Lower lobe of right lung (tissue), 2 donors: Measurements from ENCODE around the gene STK11IP. TPM values are rescaled to one million over a fixed set of nuclear protein-coding genes. Genes with fewer than 3 reads are reported as not detected.

Experiments used
- ATAC-seq, 2 donors: fragments of 200-7000 bp; cut with Tn5 transposase; one replicate each; pipeline ENCODE4 v1.9.1; 2020 to 2022; ENCODE audit warnings: mild to moderate bottlenecking in 2 of 2, moderate library complexity in 2 of 2
- DNase-seq: peaks from one replicate; pipeline ENCODE4 v3.0.0-alpha.2; 2020
- H3K27ac ChIP-seq: fragments of 200-600 bp; one replicate; pipeline ENCODE4 v1.8.0; 2022
- H3K27me3 ChIP-seq: fragments of 200-600 bp; one replicate; pipeline ENCODE4 v1.8.0; 2022; ENCODE audit warnings: low read depth
- H3K36me3 ChIP-seq: fragments of 200-600 bp; one replicate; pipeline ENCODE4 v1.8.0; 2022; ENCODE audit warnings: mild to moderate bottlenecking
- H3K4me1 ChIP-seq: fragments of 200-600 bp; one replicate; pipeline ENCODE4 v1.8.0; 2022
- H3K4me3 ChIP-seq: fragments of 200-600 bp; one replicate; pipeline ENCODE4 v1.8.0; 2022; ENCODE audit warnings: mild to moderate bottlenecking
- H3K9me3 ChIP-seq: fragments of 200-600 bp; one replicate; pipeline ENCODE4 v1.8.0; 2022
- intact Hi-C: fragments of 100-400 bp; cut with DNase I; formaldehyde crosslinking; loops from one replicate; pipeline ENCODE4 v1.11.0; 2022
- total RNA-seq: library from RNA; stranded (reverse); fragmentation: NEBNext Ultra II Directional; extraction: Animal tissue kit (Norgen Biotek cat#: 25700); gene quantifications from one replicate; pipeline ENCODE4 v1.2.1, GENCODE V29; 2021
- TF ChIP-seq, protein P1 (sequence below): fragments of 200-600 bp; IDR thresholded peaks from one replicate; pipeline ENCODE4 v1.8.0; 2022; ENCODE audit warnings: antibody characterized with exemption, mild to moderate bottlenecking
- donor health status: DM: no; HTN: yes; CAD: no; lungs with severe emphysema.

The STK11IP gene
- total RNA-seq, 1 donor from 2014 or later = 31.8 TPM

DNA sequence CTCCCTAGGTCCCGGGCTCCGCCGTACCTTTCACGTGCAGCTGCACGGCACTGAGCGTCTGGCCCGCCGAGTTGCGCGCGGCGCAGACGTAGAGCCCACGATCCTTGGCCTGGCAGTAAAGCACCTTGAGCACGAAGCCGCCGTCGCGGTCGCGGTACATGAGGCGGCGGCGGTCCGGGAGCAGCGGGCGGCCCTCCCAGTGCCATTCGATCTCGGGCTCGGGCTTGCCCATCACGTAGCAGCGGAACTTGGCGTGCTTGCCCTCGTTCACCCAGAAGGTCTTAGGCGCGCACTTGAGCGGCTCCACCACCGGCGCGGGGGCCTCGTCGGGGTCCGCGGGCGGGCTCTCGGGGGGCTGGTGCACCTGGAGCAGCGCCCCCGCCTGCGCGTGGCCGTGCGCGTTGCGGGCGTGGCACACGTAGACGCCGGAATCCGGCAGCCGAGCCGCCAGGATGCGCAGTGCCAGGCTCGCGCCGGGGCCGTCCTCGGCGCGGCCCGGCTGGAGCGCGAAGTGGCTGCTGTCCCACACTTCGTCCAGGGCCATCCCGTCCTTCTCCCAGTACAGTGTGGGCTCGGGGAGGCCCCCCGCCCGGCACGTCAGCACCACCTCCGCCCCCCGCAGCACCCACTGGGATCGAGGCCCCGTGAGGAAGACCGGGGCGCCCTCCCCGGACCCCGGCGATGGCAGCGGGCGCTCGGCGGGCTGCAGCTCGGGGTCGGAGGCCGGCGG is 27.3 kb upstream of the STK11IP start:
- Histone ChIP-seq H3K27ac (peak overlapping the region; percentile 73), H3K36me3 (peaks cover 15% of the 10 kb centered on the region), H3K4me1 (peaks cover 11% of the 10 kb centered on the region), H3K27me3 (peaks cover 14% of the 10 kb centered on the region), H3K4me3 (peak overlapping the region; percentile 66), H3K9me3 (no peaks in the 10 kb centered on the region)
- ATAC-seq = peak; percentile 58 to 65
- TF ChIP-seq, protein P1, sequence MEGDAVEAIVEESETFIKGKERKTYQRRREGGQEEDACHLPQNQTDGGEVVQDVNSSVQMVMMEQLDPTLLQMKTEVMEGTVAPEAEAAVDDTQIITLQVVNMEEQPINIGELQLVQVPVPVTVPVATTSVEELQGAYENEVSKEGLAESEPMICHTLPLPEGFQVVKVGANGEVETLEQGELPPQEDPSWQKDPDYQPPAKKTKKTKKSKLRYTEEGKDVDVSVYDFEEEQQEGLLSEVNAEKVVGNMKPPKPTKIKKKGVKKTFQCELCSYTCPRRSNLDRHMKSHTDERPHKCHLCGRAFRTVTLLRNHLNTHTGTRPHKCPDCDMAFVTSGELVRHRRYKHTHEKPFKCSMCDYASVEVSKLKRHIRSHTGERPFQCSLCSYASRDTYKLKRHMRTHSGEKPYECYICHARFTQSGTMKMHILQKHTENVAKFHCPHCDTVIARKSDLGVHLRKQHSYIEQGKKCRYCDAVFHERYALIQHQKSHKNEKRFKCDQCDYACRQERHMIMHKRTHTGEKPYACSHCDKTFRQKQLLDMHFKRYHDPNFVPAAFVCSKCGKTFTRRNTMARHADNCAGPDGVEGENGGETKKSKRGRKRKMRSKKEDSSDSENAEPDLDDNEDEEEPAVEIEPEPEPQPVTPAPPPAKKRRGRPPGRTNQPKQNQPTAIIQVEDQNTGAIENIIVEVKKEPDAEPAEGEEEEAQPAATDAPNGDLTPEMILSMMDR = no peak
- intact Hi-C loops = no loop called here
- DNase-seq = no peak

DNA sequence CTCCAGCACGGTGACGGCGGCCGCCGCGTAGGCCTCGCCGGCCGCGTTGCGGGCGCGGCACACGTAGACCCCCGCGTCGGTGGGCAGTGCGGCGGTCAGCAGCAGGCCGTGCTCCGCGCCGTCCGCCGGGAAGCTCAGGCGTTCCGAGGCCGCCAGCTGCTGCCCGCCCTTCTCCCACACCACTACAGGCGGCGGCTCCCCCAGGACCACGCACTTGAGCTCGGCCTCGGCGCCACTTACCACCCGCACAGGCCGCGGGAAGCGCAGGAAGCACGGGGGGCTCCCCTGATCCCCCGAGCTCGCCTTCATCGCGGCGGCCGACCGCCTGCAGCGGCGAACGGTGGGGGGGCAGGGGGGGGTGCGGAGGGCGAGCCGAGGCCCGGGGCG is 26.7 kb upstream of the STK11IP start:
- Histone ChIP-seq H3K27ac (peak overlapping the region; percentile 73), H3K36me3 (peaks cover 11% of the 10 kb centered on the region), H3K4me3 (peak overlapping the region; percentile 66), H3K9me3 (no peaks in the 10 kb centered on the region), H3K4me1 (peaks cover 11% of the 10 kb centered on the region), H3K27me3 (peaks cover 14% of the 10 kb centered on the region)
- peak; percentile 19 to 51 for ATAC-seq
- TF ChIP-seq, protein P1 = no peak
- intact Hi-C loops = no loop called here
- no peak for DNase-seq

DNA sequence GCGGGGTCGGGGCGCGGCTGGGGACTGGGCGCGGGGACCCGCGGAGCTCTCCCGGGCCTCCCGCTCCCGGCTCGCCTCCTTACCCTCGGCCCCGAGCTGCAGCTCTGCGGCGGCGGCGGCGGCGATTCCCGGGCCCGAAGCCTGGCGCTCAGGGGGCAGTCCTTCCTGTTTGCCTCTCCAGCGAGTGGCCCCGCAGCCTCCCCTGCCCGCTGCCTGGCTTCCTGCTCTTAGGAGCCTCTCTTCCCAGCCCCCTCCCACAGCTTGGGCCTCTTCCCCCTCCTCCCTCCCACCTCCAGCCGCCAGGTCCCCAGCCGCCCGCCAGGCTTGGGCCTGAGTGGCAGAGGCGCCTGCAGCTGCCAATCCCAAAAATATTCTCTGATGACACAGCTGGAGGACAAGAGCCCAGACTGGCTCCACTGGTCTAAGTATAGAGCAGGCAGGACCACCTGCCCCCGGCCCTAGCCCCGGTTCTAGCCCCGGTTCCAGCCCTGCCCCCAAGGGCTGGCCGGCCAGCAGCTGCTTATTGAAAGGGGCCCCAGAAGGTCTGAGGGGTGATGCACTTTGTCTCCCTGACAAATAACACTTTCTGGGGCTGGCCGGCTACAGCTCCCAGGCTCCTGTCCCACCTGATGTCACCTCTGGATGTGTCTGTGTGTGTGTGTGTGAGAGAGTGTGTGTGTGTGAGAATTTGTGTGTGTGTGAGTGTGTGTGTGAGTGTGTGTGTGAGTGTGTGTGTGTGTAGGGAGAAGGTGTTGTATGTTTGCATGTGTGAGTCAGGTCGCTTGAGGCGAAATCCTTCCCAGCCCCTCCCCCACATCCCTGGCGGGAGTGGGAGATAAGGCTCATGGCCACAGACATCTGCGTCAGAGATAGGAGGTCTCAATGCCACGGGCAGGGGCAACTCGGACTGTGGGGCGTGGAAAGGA is 26.1 kb upstream of the STK11IP start, which contains the start of gene OBSL1:
Gene OBSL1 (minus strand): TSS at position 229 of the 926 bp plus-strand sequence. CDS start 307 bp downstream, outside the sequence.
- Histone ChIP-seq H3K4me1 (peaks cover 11% of the 10 kb centered on the region), H3K27me3 (peaks cover 14% of the 10 kb centered on the region), H3K4me3 (peak within 1 kb of the TSS; percentile 66), H3K36me3 (peaks cover 9% of the 10 kb centered on the region), H3K27ac (peak within 1 kb of the TSS; percentile 73), H3K9me3 (no peaks in the 10 kb centered on the region)
- ATAC-seq (peak; percentile 78 to 82), DNase-seq (peak; percentile 77)
- TF ChIP-seq, protein P1 = no peak
- intact Hi-C loops = no loop called here

DNA sequence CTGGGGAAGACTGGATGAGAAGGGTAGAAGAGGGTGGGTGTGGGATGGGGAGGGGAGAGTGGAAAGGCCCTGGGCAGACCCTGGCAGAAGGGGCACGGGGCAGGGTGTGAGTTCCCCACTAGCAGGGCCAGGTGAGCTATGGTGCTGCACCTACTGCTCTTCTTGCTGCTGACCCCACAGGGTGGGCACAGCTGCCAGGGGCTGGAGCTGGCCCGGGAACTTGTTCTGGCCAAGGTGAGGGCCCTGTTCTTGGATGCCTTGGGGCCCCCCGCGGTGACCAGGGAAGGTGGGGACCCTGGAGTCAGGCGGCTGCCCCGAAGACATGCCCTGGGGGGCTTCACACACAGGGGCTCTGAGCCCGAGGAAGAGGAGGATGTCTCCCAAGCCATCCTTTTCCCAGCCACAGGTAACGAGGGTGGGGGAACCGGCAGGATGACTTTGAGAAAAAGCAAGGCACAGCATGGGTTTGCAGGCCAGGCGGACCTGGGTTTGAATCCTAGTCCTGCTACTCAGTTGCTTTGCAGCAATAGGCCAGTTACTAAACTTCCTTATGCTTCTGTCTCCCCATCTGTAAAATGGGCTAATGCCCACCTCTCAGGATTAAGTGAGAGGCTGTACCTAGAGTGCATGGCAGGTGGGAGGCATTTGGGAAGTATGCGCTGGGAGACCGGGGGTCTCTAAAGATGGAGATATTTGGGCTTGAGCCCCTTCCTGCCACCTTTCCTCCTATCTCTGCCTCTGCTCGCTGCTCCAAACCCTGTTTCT is 25.2 kb upstream of the STK11IP start, which contains the start of gene INHA:
Gene INHA (plus strand): TSS at position 74 of the 765 bp plus-strand sequence. CDS start 65 bp downstream, at position 139.
- H3K9me3 ChIP-seq = no peaks in the 10 kb centered on the region
- H3K4me1 ChIP-seq = peaks cover 11% of the 10 kb centered on the region
- ATAC-seq (no peak), DNase-seq (no peak)
- peak within 1 kb of the TSS; percentile 73 for H3K27ac ChIP-seq
- TF ChIP-seq, protein P1 = no peak
- H3K36me3 ChIP-seq = peaks cover 3% of the 10 kb centered on the region
- H3K27me3 ChIP-seq = peaks cover 19% of the 10 kb centered on the region
- H3K4me3 ChIP-seq = peak within 1 kb of the TSS; percentile 66
- intact Hi-C loops = no loop called here

DNA sequence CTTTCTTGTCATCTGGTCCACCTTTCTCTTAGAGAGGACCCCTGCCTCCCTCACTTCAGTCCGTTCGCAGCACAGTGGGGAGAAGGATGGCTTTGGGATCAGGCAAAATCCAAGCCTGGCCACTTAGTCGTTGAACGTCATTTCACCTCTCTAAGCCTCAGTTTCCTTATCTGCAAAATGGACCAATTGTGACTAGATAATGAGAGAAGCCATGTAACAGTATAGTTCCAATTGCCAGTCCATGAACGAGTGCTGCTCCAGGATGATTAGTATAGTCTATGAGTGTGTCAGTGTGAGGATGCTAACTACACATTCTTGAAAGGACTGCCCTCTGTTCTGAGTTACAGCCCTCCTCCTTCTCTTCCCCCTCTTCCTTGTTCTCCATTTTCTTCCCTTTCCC is 24.5 kb upstream of the STK11IP start:
- peaks cover 19% of the 10 kb centered on the region for H3K27me3 ChIP-seq
- H3K4me1 ChIP-seq = peaks cover 11% of the 10 kb centered on the region
- ATAC-seq = no peak

More for the DNA sequence above, 24.5 kb upstream of the STK11IP start:
- no peak for DNase-seq
- peaks cover 3% of the 10 kb centered on the region for H3K36me3 ChIP-seq
- H3K27ac ChIP-seq = no peak overlapping the region
- intact Hi-C loops = no loop called here
- H3K4me3 ChIP-seq = no peak overlapping the region
- no peaks in the 10 kb centered on the region for H3K9me3 ChIP-seq
- TF ChIP-seq, protein P1 = no peak
